HG03575 (cell line): ENCODE measurements around the gene RNF214.
"Not testable (repeated sequence)": the region's sequence is repeated elsewhere in the genome, so short reads cannot be mapped to it uniquely, and the experiment has no call there.

Experiments used
- ATAC-seq: cut with Tn5 transposase; IDR thresholded peaks from one replicate; pipeline ENCODE4 v1.9.1; 2021; ENCODE audit not compliant: unreplicated experiment, insufficient number of reproducible peaks, low FRiP score; ENCODE audit errors: extremely low read depth

Gene RNF214

DNA sequence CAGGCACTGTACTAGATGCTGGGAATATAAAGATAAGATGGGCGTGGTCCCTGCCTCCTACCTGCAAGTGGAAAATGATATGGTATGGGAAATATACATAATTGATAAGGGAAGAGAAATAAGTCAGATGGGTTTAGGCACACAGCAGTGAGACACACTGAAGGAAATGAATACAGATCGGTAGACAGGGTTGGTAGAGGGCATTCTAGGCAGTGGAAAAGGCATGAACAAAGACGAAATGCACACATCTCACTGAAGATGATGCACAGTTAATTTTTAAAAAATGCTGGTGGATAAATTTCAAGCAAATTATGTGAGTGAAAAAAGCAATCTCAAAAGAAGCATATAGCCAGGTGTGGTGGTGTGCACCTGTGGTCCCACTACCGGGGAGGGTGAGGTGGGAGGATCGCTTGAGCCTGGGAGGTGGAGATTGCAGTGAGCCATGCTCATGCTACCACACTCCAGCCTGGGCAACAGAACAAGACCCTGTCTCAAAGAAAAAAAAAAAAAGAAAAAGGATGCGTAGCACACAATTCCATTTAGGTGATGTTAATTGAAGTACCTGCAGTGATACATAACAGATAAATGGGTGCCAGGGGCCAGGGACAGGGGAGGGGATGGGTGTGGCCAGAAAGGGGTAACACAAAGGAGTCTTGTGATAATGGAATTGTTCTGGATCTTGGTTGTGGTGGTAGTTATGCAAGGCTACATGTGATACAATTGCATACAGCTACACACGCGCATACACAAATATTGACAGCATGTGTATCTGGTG is 22.9 kb upstream of the RNF214 start:
- not testable (repeated sequence) for ATAC-seq

DNA sequence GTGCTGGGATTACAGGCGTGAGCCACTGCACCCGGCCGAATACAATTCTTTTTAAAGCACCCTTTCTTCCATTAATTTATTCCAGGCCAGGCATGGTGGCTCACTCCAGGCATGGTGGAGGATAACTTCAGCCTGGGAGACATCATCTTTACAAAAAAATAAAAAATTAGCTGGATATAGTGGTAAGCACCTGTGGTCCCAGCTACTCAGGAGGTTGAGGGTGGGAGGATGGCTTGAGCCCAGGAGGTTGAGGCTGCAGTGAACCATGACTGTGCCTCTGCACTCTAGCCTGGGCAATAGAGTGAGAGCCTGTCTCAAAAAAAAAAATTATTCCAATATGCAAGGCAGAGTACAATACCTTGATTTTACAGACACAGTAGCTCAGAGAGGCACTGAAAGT is 21.9 kb upstream of the RNF214 start:
- ATAC-seq, result no peak

DNA sequence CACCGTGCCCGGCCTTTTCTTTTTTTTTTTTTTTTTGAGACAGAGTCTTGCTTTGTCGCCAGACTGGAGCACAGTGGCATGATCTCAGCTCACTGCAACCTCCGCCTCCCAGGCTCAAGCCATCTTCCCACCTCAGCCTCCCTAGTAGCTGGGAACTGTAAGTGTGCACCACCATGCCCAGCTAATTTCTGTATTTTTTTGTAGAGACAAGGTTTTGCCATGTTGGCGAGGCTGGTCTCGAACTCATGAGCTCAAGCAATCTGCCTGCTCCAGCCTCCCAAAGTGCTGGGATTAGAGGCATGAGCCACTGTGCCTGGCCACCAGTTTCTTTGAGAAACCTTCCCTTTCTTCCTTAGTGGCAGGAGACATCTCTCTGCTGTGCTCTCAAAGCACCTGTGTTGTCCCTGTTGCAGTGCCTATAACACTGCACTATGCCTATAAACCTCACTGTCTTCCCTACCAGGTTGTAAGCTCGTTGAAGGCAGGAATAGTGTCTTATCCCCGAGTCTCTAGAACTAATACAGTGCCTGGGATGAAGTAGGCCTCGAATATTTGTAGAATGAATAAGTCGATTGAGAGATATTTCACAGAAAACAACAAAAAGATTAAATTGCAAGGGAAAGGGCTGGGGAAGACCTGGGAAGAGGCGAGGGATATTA is 19.6 kb upstream of the RNF214 start:
- ATAC-seq, result no peak

DNA sequence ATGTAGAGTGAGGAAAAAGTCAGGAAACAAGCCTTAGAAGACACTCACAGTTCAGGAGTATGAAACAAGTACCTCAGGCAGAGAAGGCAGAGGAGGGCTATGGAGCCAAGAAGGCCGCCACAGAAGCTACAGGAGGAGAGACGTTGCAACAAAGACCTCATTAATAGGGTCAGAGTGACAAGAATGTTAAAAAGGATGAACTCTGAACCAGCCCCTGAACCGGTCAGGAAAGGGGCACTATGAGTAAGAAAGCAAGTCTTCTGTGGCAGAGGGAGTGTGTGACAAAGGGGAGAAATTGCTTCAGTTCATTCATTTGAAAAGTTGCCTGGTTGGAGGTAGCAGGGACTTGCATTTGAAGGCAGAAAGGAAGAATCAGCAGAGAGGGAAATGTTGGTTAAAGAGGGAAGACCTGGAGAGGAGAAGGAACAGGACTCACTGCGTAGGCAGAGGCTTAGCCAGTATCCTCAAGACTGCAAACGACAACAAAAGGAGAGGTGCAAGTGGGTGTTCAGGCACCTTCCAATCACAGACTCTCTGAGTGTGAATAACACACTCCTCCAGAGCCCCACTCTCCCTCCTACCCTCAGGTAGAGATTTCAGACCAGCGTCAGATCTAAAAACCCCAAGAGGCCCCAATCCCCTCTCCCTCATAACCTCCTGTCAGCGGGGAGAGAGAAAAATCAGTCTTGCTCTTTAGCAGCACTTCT is 17.9 kb upstream of the RNF214 start:
- ATAC-seq, result no peak

DNA sequence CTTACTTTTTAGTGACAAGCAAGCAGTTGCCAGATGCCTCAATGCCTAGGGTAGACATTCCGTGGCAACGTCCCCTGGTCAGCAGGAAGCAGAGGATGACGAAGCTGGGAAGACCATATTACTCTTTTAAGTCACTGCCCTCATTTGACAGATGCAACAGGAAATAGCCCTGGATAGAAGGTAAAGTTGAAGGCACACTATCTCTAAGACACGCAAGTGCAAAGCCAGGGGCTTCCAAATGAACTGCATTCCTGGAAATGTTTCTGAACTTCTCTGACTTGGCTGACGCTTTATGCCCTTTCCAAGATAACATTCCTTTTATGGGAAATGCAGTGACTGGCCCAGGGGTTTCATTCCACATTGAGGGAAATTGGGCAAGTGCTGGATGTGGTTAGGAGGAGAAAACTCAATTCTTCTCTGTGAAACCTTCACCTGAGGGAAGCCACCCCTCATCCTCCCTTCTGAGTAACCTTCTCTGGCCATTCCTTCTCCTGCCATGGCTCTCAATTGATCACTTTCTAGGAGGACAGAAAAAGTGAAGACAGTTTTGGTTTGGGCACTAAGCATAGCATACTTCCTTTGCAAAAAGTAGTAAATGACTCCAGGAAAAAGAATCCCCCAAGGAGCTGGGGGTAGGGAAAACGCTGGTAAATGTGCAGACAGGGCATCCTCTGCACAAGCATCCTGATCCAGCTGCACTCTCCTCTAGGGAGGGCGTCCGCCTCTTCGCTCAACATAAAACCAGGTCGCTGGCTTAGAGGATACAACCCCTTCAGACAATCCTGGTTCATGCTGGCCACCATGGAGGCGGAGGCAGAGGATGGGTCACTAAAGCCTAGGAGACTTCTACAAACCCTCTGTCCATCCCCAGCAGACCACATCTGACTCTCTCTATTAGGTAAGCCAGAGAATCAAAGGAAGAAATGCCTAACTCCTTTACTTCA is 15.1 kb upstream of the RNF214 start:
- ATAC-seq, result no peak

DNA sequence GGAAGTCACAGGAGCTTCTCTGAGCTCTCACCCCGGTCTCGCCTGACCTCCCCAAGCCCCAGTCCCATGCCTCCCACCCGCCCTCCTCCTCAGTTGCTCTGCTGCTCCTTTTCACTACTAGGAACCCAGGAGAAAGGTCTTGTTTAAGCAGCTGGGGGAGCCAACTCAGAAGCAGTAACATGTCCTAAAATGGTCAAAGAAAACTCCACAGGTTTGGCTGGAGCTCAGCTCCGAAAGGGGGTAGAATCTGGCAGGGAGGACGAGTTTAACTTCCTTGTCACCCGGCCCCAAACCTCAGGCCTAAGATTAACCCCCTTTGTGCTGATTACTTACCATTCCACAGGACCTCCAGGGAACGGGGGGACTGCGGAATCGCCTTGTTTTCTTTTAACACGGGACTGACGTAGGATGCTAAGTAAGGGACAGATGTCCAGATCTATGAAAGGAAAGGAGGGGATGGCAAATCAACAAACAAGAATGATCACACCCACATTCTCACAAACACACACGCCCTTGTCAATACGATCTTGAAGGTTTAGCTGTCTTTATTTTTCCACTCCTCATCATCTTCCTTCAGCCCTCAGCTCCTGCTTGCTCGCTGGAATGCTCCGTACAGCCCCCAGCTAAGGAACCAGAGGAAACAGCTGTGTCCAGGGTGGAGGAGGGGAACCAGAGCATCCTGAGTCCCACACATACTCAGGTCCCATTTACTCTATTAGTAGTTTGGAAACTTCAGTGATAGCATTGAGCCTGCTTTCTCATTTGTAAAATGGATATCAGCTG is 14.1 kb upstream of the RNF214 start:
- ATAC-seq, result no peak

DNA sequence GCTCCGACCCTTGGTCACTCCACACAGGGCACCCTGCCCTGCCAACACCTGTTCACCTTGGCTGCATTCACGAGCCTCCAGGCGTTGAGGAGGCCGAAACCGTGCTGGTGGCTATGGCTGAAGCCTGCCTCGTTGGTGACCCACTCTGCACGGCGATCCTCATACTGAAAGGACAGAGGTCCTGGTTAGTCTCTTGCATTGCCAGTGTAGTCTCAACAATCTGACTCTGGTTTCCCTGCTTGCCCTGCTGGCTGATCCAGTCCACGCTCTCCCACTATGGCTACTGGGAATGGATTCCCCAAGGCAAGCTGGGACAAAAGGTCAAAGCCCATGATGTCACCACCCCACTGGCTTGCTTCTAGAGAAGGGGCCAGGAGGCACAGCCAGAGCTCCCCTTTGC is 13.5 kb upstream of the RNF214 start:
- ATAC-seq, result no peak

DNA sequence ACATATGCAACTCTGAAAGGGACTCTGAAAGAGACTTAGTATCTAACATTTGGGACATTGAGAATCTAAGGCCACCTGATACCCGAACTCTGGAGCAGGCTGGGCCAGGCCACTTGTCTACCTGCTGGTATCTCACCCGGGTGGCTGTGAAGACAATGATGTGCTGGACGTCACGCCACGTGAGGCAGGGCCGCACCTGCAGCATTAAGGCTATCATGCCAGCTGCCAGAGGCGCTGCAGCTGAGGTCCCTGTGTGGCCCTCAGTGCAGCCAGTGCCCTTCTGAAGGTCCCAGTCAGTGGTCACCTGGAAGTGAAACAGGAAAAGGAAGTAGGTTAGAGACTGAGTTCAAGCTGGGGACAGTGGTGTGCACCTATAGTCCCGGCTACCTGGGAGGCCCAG is 13.0 kb upstream of the RNF214 start:
- ATAC-seq, result no peak

DNA sequence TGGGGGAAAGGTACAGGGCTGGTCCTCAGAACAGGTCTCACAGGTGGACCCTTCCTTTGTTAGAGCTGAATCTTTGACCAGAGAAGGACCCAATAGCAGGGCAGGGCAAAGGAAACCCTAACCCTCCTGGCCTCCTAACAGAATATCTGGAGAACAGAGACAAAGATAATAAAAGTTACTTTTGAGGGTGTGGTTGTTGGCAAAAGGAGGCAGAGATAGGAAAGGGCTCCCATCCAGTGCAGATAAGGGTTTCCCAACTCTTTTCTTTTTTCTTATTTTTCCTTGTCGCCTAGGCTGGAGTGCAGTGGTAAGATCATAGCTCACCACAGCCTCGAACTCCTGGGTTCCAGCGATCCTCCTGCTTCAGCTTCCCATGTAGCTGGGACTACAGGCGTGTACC is 12.5 kb upstream of the RNF214 start:
- no peak for ATAC-seq

DNA sequence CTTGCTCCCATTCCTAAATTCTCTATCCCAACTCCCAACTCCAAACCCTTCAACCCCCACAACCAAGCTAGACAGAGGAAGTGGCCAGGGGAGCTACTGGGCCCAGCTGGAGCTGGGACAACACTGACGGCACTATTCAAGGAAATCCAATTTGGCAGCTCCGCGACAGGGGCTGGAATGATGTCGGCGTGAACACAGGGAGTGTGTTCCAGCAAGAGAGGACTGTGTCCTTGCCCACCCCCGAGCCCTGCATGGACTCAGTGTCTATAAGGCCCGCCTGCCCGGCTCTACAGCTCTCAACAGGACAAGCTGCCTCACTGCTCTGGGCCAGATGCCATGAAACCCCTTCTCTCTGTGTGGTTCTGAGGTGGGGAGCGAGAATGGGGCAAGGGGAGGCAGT is 11.9 kb upstream of the RNF214 start:
- no peak for ATAC-seq

DNA sequence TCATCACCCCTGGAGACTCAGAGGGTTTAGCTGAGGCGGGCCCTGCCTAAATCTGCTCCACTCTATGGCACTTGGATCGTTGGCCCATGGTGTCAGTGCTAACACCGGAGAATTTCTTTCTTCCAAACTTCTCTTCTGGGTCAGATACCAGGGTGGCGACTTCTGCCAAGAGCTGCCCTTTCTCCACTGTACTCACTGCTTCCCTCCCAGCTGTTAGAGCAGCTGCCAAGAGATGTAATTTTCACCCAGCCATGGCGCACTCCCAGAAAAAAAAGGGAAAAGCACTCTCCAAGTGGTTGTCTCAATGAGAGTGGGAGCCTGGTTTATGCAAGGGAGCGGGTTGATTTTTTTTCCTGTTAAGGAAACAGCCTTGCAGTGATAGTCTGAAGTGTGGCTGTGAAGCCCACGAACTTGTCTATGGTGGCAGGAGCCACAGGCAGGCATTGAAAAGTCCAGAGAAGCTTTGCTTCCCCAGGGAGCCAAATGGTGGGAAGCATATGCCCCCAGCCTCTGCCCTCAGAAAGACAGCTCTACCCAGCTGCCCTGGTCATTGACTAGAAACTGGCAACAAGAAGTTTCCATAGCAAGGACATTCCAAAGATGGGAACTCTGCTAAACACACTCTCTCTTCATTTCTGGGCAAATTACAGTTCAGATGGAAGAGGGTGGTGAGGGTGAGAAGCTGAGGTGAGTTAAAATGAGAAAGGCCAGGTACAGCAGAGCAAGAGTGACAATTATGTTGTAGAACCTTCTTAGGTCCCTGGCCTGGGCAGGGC is 11.3 kb upstream of the RNF214 start:
- no peak for ATAC-seq

DNA sequence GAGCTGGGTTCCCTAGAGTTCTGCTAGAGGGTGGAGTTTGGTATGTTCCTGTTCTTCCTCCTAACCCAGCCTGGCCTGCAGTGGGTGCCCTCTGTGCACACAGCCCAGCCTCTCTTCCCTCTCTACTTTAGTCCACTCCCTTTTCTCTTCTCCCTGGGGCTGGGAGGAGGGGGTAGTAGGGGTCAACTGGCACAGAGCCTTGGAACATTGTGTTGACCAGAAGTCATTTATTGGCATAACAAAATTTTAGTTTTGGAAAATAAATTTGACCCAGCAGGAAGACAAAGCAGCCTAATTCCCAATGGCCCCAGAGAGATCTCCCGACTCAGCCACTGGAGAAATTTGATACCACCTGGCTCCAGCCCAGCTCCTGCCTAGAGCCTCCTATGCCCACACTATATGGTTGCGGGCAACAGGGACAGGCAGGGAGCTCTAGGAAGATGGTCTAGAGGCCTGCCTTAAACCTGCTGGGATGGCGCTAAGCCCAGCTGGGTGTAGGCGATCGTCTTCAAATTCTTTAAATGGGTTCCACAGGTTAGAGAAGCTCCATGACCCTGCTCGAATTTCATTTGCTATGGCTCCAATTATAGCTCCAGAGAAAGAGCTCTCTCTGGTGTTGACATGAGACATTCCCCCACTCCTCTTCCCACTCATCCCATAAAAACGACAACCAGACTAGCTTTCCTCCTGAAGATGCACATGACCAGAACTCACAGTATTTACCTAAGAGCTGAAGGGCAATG is 10.5 kb upstream of the RNF214 start:
- ATAC-seq, result no peak

DNA sequence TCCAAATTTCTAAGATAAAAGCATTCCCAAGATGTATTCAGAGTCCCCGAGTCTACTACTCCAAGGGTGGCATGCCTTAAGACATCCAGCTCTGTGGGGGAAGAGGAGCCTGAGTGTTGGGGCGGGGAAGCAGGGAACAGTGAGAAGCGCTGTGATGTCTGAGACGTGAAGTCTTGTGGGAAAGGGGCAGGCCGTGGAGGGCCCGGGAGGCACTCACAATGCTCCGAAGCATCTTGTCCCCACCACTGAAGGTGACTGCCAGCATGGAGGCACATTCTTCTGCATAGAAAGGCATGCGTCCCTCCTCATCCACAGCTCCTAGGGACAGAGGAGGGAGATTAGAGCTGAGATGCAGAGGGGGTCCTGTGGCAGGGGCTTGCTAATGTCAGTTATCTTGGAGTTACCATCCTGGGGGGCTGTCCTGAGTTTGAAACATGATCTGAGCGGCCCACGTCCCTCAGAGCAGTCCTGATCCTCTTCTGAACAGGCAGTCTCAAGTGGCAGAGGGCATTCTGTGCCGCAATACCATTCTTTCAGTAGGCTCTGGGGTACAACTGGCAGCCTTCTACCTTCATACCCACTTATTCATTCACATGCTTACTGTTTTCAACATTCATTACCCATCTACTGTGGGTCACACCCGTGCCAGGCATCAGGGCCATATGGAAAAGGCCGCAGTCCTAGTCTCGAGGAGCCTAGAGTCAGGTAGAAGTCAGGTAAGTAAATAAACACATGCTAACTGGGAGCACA is 9.3 kb upstream of the RNF214 start:
- no peak for ATAC-seq

DNA sequence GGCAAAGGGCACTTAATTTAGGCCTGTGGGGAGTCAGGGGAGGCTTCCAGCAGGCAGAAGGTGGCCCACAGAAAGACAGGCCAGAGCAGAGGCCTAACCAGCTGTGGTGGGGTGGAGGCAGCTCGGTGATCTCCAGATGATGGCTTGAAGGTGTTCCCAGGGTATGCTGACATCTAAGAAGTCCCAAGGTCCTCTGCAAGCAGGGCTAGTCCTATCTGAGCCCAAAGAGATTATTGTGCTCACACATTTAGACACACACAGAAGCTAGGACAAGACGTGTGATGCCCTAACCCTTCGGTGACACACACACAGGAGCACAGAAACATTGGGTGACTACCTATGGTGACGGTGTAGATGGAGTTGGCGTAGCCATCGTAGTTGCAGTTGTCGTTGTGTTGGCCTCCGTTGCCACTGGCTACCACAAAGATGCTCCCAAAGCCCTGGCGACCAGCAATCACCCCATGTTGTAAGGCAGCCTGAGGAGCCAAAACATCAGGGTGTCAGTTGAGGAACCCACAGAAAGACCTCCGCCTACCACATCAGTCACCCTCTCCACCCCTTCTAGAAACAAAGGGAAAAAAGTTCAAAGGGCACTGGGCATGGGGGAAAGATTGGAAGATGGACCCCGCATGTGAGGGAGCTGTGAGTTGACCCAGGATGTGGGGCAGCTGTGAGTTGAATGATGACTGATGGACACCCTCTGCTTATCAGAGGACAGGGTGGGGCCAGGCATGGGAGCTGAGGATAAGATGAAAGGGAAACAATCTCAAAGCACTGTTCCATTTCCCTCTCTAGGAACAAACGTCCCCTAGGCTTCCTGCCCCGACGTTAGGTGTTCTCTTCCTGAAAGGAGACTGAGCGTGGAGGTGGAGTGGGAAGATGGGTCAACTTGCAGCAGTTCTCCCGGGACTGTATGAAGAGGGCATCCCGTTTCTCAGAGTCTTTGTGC is 8.5 kb upstream of the RNF214 start:
- ATAC-seq, result no peak

DNA sequence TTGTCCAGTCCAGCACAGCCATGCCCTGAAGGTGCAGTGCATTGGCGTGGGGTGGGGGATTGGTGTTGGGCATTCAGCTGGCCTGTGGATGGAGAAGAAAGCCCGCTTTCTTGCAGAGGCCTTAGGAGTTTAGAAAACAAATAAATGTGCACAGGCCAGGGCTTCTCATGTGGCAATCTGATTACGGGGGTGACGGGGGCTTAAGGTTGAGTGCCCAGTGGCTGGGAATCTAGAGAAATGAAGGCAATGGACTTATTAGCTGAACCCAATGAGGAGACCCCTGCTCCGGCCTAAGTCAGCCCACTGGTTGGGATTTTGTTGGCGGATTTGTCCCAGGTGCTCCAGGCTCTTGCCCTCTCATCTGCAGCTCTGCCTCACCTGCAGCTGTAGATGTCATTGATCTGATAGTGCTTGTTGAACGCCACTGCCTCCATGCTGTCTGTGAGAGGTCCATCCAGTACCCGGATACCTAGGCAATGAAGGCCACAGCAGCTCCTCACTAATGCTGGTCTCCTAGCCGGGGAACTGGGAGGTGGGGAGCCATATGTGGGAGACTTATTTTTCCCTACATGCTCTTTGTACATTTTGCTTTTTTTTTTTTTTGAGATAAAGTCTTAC is 6.8 kb upstream of the RNF214 start:
- no peak for ATAC-seq
